ENCODE results near the gene C9orf153.

The C9orf153 gene

DNA sequence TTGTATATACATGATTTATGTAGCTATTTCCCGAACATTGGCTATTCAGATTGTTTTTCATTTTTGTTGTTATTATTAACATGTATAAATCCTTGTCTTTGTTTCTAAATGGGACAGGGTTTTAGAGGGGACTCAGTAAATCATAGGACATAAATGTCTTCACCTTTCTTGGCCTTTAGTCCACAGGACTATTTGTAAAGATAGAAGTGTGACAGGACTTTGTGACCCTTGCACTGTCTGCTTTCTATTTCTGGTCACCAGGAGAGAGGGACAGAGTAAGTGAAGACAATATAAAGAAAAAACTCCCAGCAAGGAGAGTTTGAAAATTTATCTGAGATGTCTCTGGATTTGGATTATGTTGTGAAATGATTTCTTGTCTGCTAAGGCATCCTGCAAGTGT, 81.5 kb downstream of the C9orf153 start:
- TF ChIP-seq POLR2A (IDR thresholded peaks at IDR 0.05; ENCODE audit: extremely low read depth, insufficient read length), result no peak
- TF ChIP-seq MYC (IDR thresholded peaks at IDR 0.05; ENCODE audit: low read depth, low read length), result no peak
- TF ChIP-seq, protein P1, sequence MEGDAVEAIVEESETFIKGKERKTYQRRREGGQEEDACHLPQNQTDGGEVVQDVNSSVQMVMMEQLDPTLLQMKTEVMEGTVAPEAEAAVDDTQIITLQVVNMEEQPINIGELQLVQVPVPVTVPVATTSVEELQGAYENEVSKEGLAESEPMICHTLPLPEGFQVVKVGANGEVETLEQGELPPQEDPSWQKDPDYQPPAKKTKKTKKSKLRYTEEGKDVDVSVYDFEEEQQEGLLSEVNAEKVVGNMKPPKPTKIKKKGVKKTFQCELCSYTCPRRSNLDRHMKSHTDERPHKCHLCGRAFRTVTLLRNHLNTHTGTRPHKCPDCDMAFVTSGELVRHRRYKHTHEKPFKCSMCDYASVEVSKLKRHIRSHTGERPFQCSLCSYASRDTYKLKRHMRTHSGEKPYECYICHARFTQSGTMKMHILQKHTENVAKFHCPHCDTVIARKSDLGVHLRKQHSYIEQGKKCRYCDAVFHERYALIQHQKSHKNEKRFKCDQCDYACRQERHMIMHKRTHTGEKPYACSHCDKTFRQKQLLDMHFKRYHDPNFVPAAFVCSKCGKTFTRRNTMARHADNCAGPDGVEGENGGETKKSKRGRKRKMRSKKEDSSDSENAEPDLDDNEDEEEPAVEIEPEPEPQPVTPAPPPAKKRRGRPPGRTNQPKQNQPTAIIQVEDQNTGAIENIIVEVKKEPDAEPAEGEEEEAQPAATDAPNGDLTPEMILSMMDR (IDR thresholded peaks at IDR 0.05; ENCODE audit: low read depth, low read length), result no peak
- TF ChIP-seq, protein P2, sequence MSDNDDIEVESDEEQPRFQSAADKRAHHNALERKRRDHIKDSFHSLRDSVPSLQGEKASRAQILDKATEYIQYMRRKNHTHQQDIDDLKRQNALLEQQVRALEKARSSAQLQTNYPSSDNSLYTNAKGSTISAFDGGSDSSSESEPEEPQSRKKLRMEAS (IDR thresholded peaks at IDR 0.05; ENCODE audit: low read depth, low read length), result no peak
- H3K4me3 ChIP-seq (ENCODE audit: low read depth, low read length), result no peak overlapping the region
- no peak for DNase-seq (ENCODE audit: low read depth)

DNA sequence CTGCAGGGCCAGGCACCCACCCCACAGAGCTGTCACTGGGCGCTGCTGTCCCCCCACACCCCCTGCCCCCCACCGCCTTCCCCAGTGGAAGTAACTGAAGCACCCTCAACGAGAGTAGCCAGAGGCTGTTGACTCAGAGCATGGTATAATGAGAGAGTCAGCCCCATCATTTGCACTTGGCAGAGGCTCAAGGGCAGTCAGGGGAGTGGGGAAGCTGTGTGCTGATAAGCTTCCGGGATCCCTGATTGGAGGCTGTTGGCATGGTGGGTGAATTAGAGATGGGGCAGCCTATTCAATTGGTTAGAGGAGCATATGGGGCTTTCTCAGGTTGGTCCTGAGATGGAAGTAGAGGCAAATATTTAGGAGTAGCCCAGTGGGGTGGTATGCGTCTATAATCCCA, 83.0 kb downstream of the C9orf153 start:
- TF ChIP-seq, protein P1 (IDR thresholded peaks at IDR 0.05; ENCODE audit: low read depth, low read length), result no peak
- TF ChIP-seq, protein P2 (IDR thresholded peaks at IDR 0.05; ENCODE audit: low read depth, low read length), result no peak
- no peak for TF ChIP-seq POLR2A (IDR thresholded peaks at IDR 0.05; ENCODE audit: extremely low read depth, insufficient read length)
- no peak for TF ChIP-seq MYC (IDR thresholded peaks at IDR 0.05; ENCODE audit: low read depth, low read length)
- DNase-seq (ENCODE audit: low read depth), result no peak
- H3K4me3 ChIP-seq (ENCODE audit: low read depth, low read length), result no peak overlapping the region

DNA sequence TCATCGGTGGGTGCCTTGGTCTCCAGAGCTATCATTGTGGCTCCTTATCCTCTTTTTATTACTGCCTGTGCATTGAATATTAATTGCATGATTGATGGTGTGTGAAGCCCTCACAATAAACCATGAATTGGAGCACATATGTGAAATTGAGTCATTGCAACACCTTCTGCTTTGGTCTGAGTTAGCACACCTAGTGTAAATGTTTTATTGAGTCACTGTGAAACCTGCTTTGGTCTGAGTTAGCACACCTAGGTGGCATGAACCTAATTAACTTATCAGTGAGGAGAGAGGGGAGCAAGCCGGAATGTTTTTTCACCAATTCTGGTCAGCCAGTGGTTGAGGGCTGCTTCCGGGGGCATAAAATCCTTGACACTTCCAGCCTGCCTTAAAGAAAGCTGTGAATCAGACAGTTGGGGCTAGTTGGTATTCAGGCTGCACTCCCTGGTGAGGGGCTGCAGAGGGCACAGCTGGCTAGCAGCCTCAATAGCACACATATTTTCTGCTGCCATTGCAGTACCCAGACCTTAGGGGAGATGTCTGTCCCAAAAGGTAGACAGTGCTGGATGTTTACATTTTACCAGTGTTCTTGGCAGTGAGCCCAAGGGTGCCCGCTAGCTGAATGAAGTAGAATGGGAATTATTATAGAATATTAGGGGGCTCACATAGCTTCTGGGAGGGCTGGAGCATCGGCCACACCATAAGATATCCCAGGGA, 83.6 kb downstream of the C9orf153 start:
- no peak overlapping the region for H3K4me3 ChIP-seq (ENCODE audit: low read depth, low read length)
- TF ChIP-seq, protein P2 (IDR thresholded peaks at IDR 0.05; ENCODE audit: low read depth, low read length), result no peak
- TF ChIP-seq MYC (IDR thresholded peaks at IDR 0.05; ENCODE audit: low read depth, low read length) (no peak), POLR2A (IDR thresholded peaks at IDR 0.05; ENCODE audit: extremely low read depth, insufficient read length) (no peak)
- TF ChIP-seq, protein P1 (IDR thresholded peaks at IDR 0.05; ENCODE audit: low read depth, low read length), result no peak
- DNase-seq (ENCODE audit: low read depth), result no peak

DNA sequence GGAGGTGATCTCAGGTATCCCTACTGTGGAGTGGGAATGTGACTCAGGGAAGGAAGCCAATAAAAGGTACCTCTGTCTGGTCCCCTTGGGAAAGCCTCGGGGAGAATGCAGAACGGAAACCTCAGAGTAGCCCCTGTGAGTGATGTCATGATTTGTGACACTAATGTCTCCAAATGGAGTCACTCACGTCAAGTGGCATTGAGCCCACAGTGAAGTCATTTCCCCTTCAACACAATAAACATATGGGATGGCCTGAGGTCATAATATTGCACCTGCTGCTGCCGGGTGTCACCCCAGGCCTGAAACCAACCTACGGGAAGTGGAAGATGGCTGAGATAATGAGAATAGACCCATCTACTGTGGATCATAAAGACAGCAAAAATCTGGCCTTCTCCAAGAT, 84.2 kb downstream of the C9orf153 start:
- no peak for TF ChIP-seq POLR2A (IDR thresholded peaks at IDR 0.05; ENCODE audit: extremely low read depth, insufficient read length)
- TF ChIP-seq, protein P2 (IDR thresholded peaks at IDR 0.05; ENCODE audit: low read depth, low read length), result no peak
- TF ChIP-seq, protein P1 (IDR thresholded peaks at IDR 0.05; ENCODE audit: low read depth, low read length), result no peak
- TF ChIP-seq MYC (IDR thresholded peaks at IDR 0.05; ENCODE audit: low read depth, low read length), result no peak
- no peak overlapping the region for H3K4me3 ChIP-seq (ENCODE audit: low read depth, low read length)
- DNase-seq (ENCODE audit: low read depth), result no peak

All from NB4 (cell line).